Measurements from ENCODE around the gene DNAJC22. TPM values are rescaled to one million over a fixed set of nuclear protein-coding genes. Genes with fewer than 3 reads are reported as not detected.
A peak's percentile ranks its signal among the peaks of the same experiment; 100 is the strongest.
"Not testable (repeated sequence)": the region's sequence is repeated elsewhere in the genome, so short reads cannot be mapped to it uniquely, and the experiment has no call there.

Gene DNAJC22
- total RNA-seq, 1 donor from 2014 or later: 0.16 TPM

- peak; percentile 41 for DNase-seq (ENCODE audit: low spot score)
These were observed 15.1 kb upstream of the DNAJC22 start for GRCh38 chr12:49331380-49332222.

DNA sequence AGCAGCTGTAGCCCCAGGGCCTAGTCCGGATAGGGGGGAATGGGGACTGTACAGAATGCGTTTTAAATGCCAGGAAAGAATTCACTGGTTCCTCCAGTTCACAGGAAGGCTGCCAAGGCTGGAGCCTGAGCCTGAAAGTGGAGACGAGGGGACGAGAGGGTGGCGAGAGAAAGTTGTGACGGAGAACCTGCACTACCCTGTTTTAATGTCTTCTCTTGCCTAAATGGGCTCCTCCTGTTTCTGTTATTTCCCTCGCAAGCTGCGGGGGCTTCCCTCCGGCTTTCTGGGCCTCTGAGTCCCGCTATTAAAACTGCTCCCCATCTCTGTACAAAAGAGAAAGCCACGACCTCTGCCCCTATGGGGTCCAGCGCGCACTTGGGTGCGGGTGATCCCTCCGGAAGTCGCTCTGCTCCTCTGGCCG lies 14.2 kb upstream of the DNAJC22 start:
- peak; percentile 37 for DNase-seq (ENCODE audit: low spot score)

DNA sequence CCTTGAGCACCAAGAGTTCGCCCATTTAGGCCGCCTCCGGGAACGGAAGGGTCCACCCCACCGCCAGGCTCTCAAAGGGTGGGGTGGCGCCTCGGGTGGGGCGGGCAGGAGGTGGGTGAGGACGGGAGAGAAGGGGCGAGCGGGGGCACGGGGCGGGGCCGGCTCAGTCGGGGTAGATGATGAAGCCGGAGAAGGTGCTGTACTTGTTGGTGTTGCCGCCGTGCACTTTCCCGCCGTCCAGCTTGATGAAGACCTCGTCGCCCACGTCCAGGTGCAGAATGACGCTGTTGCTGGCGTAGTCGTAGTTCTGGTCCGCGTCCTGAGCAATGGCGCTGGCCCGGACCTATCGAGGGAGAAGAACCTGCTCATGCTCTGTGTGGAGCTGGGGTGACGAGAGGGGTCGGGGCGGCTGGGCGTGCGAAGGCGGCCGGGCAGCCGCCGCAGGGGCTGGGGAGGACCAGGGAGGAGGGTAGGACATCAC lies 13.8 kb upstream of the DNAJC22 start:
- DNase-seq (ENCODE audit: low spot score): peak; percentile 37

GRCh38 chr12:49333778-49334177 lies 12.9 kb upstream of the DNAJC22 start:
- DNase-seq (ENCODE audit: low spot score): not testable (repeated sequence)

DNA sequence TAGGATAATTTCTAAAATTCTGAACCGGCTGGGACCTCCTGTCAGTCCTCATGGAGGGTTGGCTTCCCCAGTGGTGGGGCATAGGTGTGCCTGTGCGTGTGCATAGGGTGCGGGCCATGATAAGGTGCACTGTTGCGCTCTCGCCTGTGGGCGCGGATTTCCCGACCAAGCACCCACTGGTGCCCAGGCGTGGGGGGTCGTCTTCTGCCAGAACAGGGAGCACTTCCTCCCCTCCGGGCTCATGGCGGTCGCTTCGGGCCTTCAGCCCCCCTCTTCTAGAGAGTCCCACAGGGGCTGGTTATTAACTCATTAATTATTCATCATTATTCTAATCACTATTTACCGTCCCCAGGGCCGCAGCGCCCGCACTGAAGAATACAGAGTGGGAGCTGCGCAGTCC lies 12.5 kb upstream of the DNAJC22 start:
- DNase-seq (ENCODE audit: low spot score): no peak

- DNase-seq (ENCODE audit: low spot score): no peak
These were observed 12.0 kb upstream of the DNAJC22 start for GRCh38 chr12:49334681-49335080.

DNA sequence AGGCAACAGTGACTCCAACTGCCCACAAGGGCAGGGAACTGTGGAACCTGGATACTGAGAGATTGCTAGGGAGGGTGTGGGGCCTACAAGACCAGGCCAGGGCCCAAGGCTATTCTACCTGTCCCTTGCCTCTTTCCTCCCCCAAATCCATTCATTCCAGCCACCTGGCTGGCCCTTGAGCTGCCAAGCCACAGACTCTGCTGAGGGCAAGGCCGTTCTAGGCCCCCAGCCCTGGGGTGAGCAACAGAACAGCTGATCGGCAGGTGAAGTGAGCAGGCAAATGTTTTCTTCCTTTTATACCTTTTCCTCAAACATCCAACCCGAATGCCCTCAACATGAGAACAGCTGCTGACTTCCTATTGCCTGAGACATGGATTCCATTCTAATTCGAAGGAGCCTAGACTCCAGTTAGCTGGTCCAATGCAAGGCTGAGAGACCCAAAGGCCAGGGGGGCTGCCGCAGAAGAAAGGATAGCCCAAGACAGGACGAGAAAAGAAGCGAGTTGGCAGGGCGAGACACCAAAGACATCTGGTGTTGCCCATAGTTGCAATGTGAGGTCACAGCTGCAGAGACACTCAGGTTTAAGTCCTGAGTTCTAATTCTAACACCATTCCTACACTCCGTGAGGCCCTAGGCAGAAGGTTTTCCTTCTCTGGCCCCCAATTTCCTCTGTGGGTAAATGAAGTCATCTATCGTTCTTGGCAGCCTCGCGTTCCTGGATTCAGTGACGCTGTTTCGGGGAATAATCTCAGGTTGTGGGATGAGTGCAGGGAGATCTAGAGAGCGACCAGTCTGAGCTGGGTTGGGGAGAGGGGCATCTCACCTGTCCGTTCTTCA lies 11.4 kb upstream of the DNAJC22 start:
- DNase-seq (ENCODE audit: low spot score): no peak

- no peak for DNase-seq (ENCODE audit: low spot score)
These were observed 10.6 kb upstream of the DNAJC22 start for GRCh38 chr12:49335955-49336644.

- peak; percentile 82 for DNase-seq (ENCODE audit: low spot score)
These were observed 9.8 kb upstream of the DNAJC22 start, which contains the start of gene C1QL4 for GRCh38 chr12:49336645-49337584. Gene C1QL4 (minus strand): TSS chr12:49337188. CDS start chr12:49336477, 711 bp downstream.

GRCh38 chr12:49338830-49339463 lies 7.7 kb upstream of the DNAJC22 start:
- no peak for DNase-seq (ENCODE audit: low spot score)

GRCh38 chr12:49339464-49339861 lies 7.2 kb upstream of the DNAJC22 start:
- DNase-seq (ENCODE audit: low spot score): no peak

DNA sequence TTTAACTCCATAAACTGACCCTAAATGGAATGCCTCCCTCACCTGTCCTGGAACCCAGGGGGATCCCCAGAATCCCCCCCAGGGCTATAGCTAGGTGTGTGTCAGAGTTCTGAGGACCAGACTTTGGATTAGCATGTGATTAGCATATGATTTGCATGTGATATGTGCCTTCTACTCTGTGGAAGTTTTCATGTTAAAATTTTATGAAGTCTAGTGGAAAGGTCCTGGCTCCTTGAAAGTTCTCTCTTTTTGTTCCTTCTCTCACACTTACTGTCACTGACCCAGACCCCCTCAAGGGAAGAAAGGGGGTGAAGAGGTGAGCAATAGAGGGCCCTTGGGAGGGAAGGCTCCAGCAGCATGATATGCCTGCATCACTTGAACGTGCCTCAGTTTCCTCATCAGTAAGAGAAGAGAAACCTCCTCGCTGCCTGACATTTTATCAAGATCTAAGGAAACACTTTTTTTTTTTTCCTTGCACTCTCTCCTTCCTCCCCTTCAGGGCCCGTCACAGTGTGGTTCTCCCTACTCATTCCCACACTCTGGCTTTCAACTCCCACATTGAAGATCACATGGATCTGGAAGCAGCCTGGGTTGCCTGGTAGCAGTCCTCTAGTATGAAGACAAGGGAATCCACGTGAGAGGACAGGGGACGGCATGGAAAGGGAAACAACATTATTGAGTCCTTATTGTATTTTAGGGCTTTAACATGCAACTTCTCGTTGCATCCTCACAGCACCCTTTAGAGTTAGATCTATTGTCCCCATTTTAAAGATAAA lies 6.4 kb upstream of the DNAJC22 start:
- no peak for DNase-seq (ENCODE audit: low spot score)

- no peak for DNase-seq (ENCODE audit: low spot score)
These were observed 5.5 kb upstream of the DNAJC22 start for GRCh38 chr12:49340971-49341776.

- no peak for DNase-seq (ENCODE audit: low spot score)
These were observed 5.0 kb upstream of the DNAJC22 start for GRCh38 chr12:49341777-49342065.

GRCh38 chr12:49342066-49342913 lies 4.4 kb upstream of the DNAJC22 start:
- DNase-seq (ENCODE audit: low spot score): no peak

DNA sequence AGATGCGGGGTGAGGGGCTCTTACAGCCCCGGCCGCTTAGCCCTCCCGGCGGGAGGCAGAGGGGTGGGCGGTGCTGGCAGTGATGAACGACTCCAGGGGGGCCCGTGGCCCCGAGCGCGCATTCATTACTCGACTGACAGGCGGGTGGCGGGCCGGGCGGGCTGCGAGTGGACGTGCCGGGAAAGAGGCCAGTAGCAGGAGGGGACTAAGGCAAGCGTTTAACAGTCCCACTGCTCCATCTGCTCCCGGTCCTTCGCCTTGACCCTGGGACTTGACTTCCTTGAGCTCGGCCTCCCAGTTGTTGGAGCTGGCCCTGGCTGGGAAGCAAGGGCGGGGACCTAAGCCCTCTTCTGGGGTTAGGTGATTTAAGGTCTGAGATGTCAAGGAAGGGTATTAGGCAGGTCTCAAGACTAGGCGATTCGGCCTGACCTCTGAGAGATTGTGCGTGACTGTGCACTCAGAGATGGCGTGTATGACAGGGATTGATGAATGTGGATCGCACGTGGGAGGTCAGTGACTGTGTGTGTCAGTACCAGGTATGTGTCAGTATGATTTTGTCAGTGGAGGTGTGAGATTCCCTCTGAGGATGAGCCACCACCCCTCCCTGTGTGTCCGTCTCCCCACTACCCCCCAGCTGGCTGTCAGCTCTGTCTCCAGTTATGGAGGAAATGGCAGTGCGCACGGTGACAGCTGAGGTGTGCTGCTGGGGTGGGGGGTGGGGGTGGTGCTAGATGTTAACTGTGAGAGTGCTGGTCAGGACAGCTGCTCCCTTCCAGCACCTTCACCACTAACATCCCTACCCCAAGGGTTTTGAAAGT lies 3.6 kb upstream of the DNAJC22 start:
- DNase-seq (ENCODE audit: low spot score): peak; percentile 41

DNA sequence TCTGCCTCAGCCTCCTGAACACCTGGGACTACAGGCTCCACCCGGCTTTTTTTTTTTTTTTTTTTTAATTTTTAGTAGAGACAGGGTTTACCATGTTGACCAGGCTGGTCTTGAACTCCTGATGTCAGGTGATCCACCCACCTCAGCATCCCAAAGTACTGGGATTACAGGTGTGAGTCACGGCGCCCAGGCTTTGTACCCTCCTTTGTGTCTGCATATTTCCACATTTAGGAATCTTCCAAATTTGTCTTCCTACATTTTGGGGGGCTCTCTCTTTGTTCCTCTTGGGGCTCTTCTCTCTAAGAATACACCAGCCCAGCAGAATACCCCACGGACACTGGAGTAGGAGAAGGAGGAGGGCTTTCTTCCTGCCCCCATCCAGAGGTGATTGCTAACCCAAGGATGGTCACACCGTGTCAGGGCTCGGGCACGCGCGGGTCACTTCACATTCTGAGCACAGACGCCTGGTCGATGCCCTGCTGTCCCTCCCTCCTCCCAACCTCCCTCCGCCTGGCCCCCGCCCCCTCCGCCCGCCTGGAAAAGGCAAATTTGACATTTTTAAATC lies 2.1 kb upstream of the DNAJC22 start:
- peak; percentile 7 for DNase-seq (ENCODE audit: low spot score)
